H9 (cell line): ENCODE data around the gene ARHGAP40. TPM values are rescaled to one million over a fixed set of nuclear protein-coding genes. Genes with fewer than 3 reads are reported as not detected.
A peak's percentile ranks its signal among the peaks of the same experiment; 100 is the strongest.

Experiments
- DNase-seq: peaks from one replicate; pipeline ENCODE4 v3.0.0-alpha.2; 2017
- H2AFZ ChIP-seq: one replicate; pipeline ENCODE4 v1.6.1; 2013; ENCODE audit warnings: mild to moderate bottlenecking, low read length, control low read depth, moderate library complexity
- H2AK5ac ChIP-seq: 2 replicates; pipeline ENCODE4 v1.6.1; 2013; ENCODE audit warnings: low read length, control low read depth, mixed read lengths; ENCODE audit not compliant: insufficient read length
- H2BK120ac ChIP-seq: one replicate; pipeline ENCODE4 v1.6.1; 2013; ENCODE audit warnings: low read depth, mild to moderate bottlenecking, low read length, control low read depth, inconsistent platforms; ENCODE audit not compliant: poor library complexity, severe bottlenecking
- H2BK12ac ChIP-seq: 2 replicates; pipeline ENCODE4 v1.6.1; 2013; ENCODE audit warnings: low read length, control low read depth, mixed read lengths, low read depth; ENCODE audit not compliant: insufficient read length
- H2BK15ac ChIP-seq: 2 replicates; pipeline ENCODE4 v1.6.1; 2013; ENCODE audit warnings: low read depth, low read length, control low read depth
- H2BK20ac ChIP-seq: one replicate; pipeline ENCODE4 v1.6.1; 2013; ENCODE audit warnings: low read depth, mild to moderate bottlenecking, low read length, control low read depth, inconsistent platforms; ENCODE audit not compliant: poor library complexity, severe bottlenecking
- H2BK5ac ChIP-seq: 2 replicates; pipeline ENCODE4 v1.6.1; 2013; ENCODE audit warnings: low read length, control low read depth, mixed read lengths; ENCODE audit not compliant: insufficient read length
- H3K14ac ChIP-seq: 2 replicates; pipeline ENCODE4 v1.6.1; 2013; ENCODE audit warnings: low read length, control low read depth; ENCODE audit not compliant: insufficient read depth
- H3K18ac ChIP-seq: 2 replicates; pipeline ENCODE4 v1.6.1; 2013; ENCODE audit warnings: low read depth, mild to moderate bottlenecking, mixed read lengths, low read length, control low read depth; ENCODE audit not compliant: insufficient read length
- H3K23ac ChIP-seq: 2 replicates; pipeline ENCODE4 v1.6.1; 2013; ENCODE audit warnings: low read length, control low read depth, mixed read lengths, low read depth; ENCODE audit not compliant: insufficient read length
- H3K23me2 ChIP-seq: 2 replicates; pipeline ENCODE4 v1.6.1; 2013; ENCODE audit warnings: low read depth, mild to moderate bottlenecking, mixed read lengths, low read length, control low read depth; ENCODE audit not compliant: insufficient read length, poor library complexity, severe bottlenecking
- H3K27ac ChIP-seq: 2 replicates; pipeline ENCODE4 v1.5.1; 2013; ENCODE audit warnings: low read length, control low read depth, mixed read lengths, low read depth; ENCODE audit not compliant: insufficient read length
- H3K27me3 ChIP-seq: 2 replicates; pipeline ENCODE4 v1.6.1; 2013; ENCODE audit warnings: low read length, control low read depth, inconsistent platforms; ENCODE audit not compliant: insufficient read depth
- H3K4ac ChIP-seq: 2 replicates; pipeline ENCODE4 v1.6.1; 2013; ENCODE audit warnings: low read depth, mild to moderate bottlenecking, control low read depth, inconsistent platforms, low read length, moderate library complexity
- H3K4me1 ChIP-seq: 2 replicates; pipeline ENCODE4 v1.6.1; 2013; ENCODE audit warnings: low read length, control low read depth, inconsistent platforms; ENCODE audit not compliant: insufficient read depth
- H3K4me2 ChIP-seq: 2 replicates; pipeline ENCODE4 v1.6.1; 2013; ENCODE audit warnings: low read length, control low read depth, mixed read lengths; ENCODE audit not compliant: insufficient read length, insufficient read depth
- H3K56ac ChIP-seq: 2 replicates; pipeline ENCODE4 v1.6.1; 2013; ENCODE audit warnings: low read depth, mild to moderate bottlenecking, mixed read lengths, low read length, control low read depth; ENCODE audit not compliant: insufficient read length
- H3K79me1 ChIP-seq: 2 replicates; pipeline ENCODE4 v1.6.1; 2013; ENCODE audit warnings: low read depth, mild to moderate bottlenecking, moderate library complexity, low read length, control low read depth, inconsistent platforms; ENCODE audit not compliant: insufficient read depth, poor library complexity, severe bottlenecking
- H3K79me2 ChIP-seq: 2 replicates; pipeline ENCODE4 v1.6.1; 2013; ENCODE audit warnings: low read length, control low read depth, inconsistent platforms; ENCODE audit not compliant: insufficient read depth
- H3K9ac ChIP-seq: 2 replicates; pipeline ENCODE4 v1.6.1; 2013; ENCODE audit warnings: low read length, control low read depth, mixed read lengths; ENCODE audit not compliant: insufficient read length; ENCODE audit errors: extremely low read depth
- H3K9me3 ChIP-seq: one replicate; pipeline ENCODE4 v1.6.1; 2013; ENCODE audit warnings: low read depth, low read length, inconsistent platforms; ENCODE audit not compliant: control insufficient read depth
- H3T11ph ChIP-seq: one replicate; pipeline ENCODE4 v1.6.1; 2013; ENCODE audit warnings: mild to moderate bottlenecking, low read length, control low read depth, inconsistent platforms
- H4K20me1 ChIP-seq: one replicate; pipeline ENCODE4 v1.6.1; 2013; ENCODE audit not compliant: control insufficient read depth, insufficient read length, insufficient read depth
- H4K5ac ChIP-seq: 2 replicates; pipeline ENCODE4 v1.6.1; 2013; ENCODE audit warnings: low read depth, mild to moderate bottlenecking, mixed read lengths, low read length, control low read depth; ENCODE audit not compliant: insufficient read length
- H4K8ac ChIP-seq: replicated peaks from 2 replicates; pipeline ENCODE4 v1.6.1; 2013; ENCODE audit warnings: low read length, control low read depth, mixed read lengths, low read depth; ENCODE audit not compliant: insufficient read length
- H4K91ac ChIP-seq: 2 replicates; pipeline ENCODE4 v1.6.1; 2013; ENCODE audit warnings: low read depth, mild to moderate bottlenecking, moderate library complexity, mixed read lengths, low read length, control low read depth; ENCODE audit not compliant: insufficient read length
- H3K27ac Mint-ChIP-seq, 3 experiments: 2 replicates in 2 of 3; 3 replicates in 1 of 3; pipeline ENCODE4 v1.8.0; 2020 to 2021; ENCODE audit warnings: mixed read lengths in 3 of 3, mild to moderate bottlenecking in 1 of 3, moderate library complexity in 1 of 3
- H3K27me3 Mint-ChIP-seq: 2 replicates; pipeline ENCODE4 v1.8.0; 2021; ENCODE audit warnings: low read depth, mild to moderate bottlenecking, moderate library complexity, mixed read lengths
- H3K36me3 Mint-ChIP-seq, 3 experiments: 2 replicates in 2 of 3; 3 replicates in 1 of 3; pipeline ENCODE4 v1.8.0; 2020 to 2021; ENCODE audit warnings: low read depth in 3 of 3, mixed read lengths in 3 of 3; ENCODE audit not compliant: insufficient read depth in 1 of 3
- H3K4me1 Mint-ChIP-seq, 2 experiments: 2 replicates each; pipeline ENCODE4 v1.8.0; 2020; ENCODE audit warnings: mixed read lengths in 2 of 2
- H3K4me3 Mint-ChIP-seq, 2 experiments: 2 replicates in 1 of 2; 3 replicates in 1 of 2; pipeline ENCODE4 v1.8.0; 2020 to 2021; ENCODE audit warnings: mild to moderate bottlenecking in 2 of 2, mixed read lengths in 2 of 2, moderate library complexity in 1 of 2
- H3K9me3 Mint-ChIP-seq, 2 experiments: 2 replicates in 1 of 2; 3 replicates in 1 of 2; pipeline ENCODE4 v1.8.0; 2020; ENCODE audit warnings: mild to moderate bottlenecking in 2 of 2, mixed read lengths in 2 of 2, moderate library complexity in 1 of 2
- CTCF ChIP-seq: fragments of 200-600 bp; sonication (generic); conservative IDR thresholded peaks from 3 replicates; pipeline ENCODE4 v1.8.0; 2021; ENCODE audit warnings: antibody characterized with exemption, mild to moderate bottlenecking
- WGBS: extraction: QIAGEN DNeasy Blood & Tissue Kit; methylation state at CpG from one replicate; pipeline ENCODE4 v1.1.7; 2013; ENCODE audit warnings: missing lambda C conversion rate, low lambda C conversion rate, mixed read lengths; ENCODE audit not compliant: insufficient read length; ENCODE audit errors: extremely low coverage; 5-methylcytosine and 5-hydroxymethylcytosine counted together
- total RNA-seq: library from RNA; stranded (reverse); gene quantifications from 2 replicates; pipeline ENCODE4 v1.2.1, GENCODE V29; 2021

The ARHGAP40 gene
- total RNA-seq, 1 experiment from 2014 or later = 0.17 TPM

- H3K27me3 ChIP-seq = no peaks in the 10 kb centered on the region; the same call in 1 of the 2 replicates
Measured at GRCh38 chr20:38673725-38674091, 72.1 kb downstream of the ARHGAP40 start.

More at GRCh38 chr20:38673725-38674091, 72.1 kb downstream of the ARHGAP40 start:
- no peak overlapping the region for H2BK15ac ChIP-seq
- no peak overlapping the region for H4K91ac ChIP-seq
- H3K27me3 Mint-ChIP-seq = peaks cover 84% of the 10 kb centered on the region
- peak overlapping the region; percentile 10 for H3K9ac ChIP-seq
- H3K14ac ChIP-seq = peak overlapping the region; percentile 24; the same call in 1 of the 2 replicates
- H3K4me1 Mint-ChIP-seq = peaks cover 17 to 30% of the 10 kb centered on the region in 2 experiments
- H3T11ph ChIP-seq = no peak overlapping the region
- H3K27ac ChIP-seq = no peak overlapping the region
- H3K36me3 Mint-ChIP-seq = no peaks in the 10 kb centered on the region; a peak in 1 of 7 replicates
- H3K27ac Mint-ChIP-seq = no peak overlapping the region
- no peak for TF ChIP-seq CTCF
- no peak overlapping the region for H2BK12ac ChIP-seq
- H2AK5ac ChIP-seq = no peak overlapping the region
- H3K4ac ChIP-seq = no peak overlapping the region
- no peak overlapping the region for H4K5ac ChIP-seq
- no peak overlapping the region for H3K23ac ChIP-seq
- H4K8ac ChIP-seq = no peak overlapping the region
- peaks cover 10% of the 10 kb centered on the region for H3K23me2 ChIP-seq
- H3K4me3 Mint-ChIP-seq = peak overlapping the region; percentile 79 to 83
- H3K18ac ChIP-seq = no peak overlapping the region
- H2BK120ac ChIP-seq = no peak overlapping the region
- H3K79me2 ChIP-seq = no peaks in the 10 kb centered on the region
- H4K20me1 ChIP-seq = no peaks in the 10 kb centered on the region
- H3K4me1 ChIP-seq = peaks cover 4% of the 10 kb centered on the region; the same call in 1 of the 2 replicates
- no peaks in the 10 kb centered on the region for H3K79me1 ChIP-seq
- H2AFZ ChIP-seq = no peak overlapping the region
- no CpG with 5 or more reads among the region's 13 CpGs for WGBS
- peaks cover 0 to 6% of the 10 kb centered on the region in 2 experiments; a peak in 2 of 5 replicates for H3K9me3 Mint-ChIP-seq
- H3K56ac ChIP-seq = no peak overlapping the region
- DNase-seq = peak; percentile 66
- H3K4me2 ChIP-seq = peak overlapping the region; percentile 90
- no peak overlapping the region for H2BK20ac ChIP-seq
- H2BK5ac ChIP-seq = no peak overlapping the region
- H3K9me3 ChIP-seq = no peaks in the 10 kb centered on the region
